ENCODE data around the gene FPGS. TPM values are rescaled to one million over a fixed set of nuclear protein-coding genes. Genes with fewer than 3 reads are reported as not detected.
A peak's percentile ranks its signal among the peaks of the same experiment; 100 is the strongest.

The FPGS gene
- total RNA-seq, 1 donor = 98.1 TPM

DNA sequence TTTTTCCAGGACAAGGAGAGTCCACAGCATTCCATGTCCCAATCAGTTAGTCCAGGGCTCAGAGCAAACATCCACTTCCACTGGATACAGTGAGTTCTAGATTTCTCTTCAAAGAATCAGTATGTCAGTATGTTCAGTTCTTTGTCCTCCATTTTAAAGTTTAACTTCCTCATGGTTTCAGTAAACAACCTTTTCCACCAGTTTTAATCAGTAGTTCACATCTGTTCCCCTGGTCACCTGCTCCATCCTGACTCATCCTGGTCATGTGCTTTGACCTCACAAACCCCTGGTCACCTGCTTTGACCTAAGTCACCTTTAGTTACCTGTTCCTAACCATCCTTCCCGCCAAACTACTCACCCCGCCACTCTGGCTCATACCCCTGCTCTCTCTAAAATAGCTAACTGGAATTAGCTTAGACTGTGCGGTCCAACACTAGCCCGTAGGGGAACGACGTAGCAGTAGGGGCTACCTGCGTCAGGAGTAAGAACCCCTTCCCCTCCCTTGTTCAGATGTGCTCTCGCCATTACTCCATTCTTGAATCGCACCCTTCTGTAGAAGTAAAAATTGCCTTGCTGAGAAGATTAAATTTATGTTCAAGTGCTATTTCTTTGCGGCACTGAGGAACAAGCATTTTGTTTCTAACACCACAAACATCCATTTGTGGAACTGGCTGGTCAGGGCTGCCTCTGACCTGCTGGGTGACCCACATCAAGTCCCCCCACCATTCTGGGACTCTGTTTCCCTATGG, 46.2 kb downstream of the FPGS start:
- Histone ChIP-seq H2AFZ (ENCODE audit: low read length) (no peak overlapping the region), H3K4me3 (ENCODE audit: insufficient read depth, low read length) (no peak overlapping the region), H4K20me1 (ENCODE audit: insufficient read depth, low read length) (peaks cover 24% of the 10 kb centered on the region), H3K27ac (ENCODE audit: low read depth, low read length) (no peak overlapping the region), H3K36me3 (ENCODE audit: insufficient read depth, low read length) (peaks cover 53% of the 10 kb centered on the region), H3K27me3 (ENCODE audit: insufficient read depth, low read length) (no peaks in the 10 kb centered on the region), H3K79me2 (ENCODE audit: insufficient read depth, low read length) (peaks cover 97% of the 10 kb centered on the region), H3K4me2 (ENCODE audit: insufficient read depth, low read length) (no peak overlapping the region), H3K4me1 (ENCODE audit: insufficient read depth, low read length) (peaks cover 58% of the 10 kb centered on the region), H3K9me3 (ENCODE audit: low read depth, low read length) (peaks cover 7% of the 10 kb centered on the region)
- TF ChIP-seq, protein P1, sequence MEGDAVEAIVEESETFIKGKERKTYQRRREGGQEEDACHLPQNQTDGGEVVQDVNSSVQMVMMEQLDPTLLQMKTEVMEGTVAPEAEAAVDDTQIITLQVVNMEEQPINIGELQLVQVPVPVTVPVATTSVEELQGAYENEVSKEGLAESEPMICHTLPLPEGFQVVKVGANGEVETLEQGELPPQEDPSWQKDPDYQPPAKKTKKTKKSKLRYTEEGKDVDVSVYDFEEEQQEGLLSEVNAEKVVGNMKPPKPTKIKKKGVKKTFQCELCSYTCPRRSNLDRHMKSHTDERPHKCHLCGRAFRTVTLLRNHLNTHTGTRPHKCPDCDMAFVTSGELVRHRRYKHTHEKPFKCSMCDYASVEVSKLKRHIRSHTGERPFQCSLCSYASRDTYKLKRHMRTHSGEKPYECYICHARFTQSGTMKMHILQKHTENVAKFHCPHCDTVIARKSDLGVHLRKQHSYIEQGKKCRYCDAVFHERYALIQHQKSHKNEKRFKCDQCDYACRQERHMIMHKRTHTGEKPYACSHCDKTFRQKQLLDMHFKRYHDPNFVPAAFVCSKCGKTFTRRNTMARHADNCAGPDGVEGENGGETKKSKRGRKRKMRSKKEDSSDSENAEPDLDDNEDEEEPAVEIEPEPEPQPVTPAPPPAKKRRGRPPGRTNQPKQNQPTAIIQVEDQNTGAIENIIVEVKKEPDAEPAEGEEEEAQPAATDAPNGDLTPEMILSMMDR (IDR thresholded peaks at IDR 0.05; ENCODE audit: extremely low read depth, low read depth, low read length) = no peak
- no peak for DNase-seq (ENCODE audit: insufficient read length, low spot score, missing footprints)

DNA sequence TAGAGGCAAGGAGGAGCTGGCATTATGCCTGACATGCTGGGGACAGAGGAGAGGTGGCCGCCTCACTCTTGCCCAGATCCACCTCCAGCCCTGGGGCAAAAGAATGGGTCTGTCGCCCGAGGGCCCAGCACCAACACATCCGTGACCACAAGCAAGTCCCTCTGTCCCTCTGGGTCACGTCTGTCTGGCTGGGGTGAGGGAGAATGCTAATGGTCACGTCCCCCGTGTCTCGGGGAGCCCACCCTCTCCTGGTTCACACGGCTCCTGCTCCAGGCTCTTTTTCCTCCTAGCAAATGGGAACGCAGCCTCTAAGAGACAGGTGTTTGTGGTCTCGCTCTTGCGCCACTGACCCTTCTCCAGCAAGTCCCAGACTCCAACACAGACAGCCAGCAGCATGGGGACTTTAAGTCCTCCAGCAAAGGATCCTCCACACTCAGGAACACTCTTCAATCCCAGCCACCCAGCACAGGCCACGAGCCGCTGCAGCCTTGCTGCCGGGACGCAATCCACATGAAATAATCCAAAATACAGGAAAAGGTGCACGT, 47.7 kb downstream of the FPGS start:
- peaks cover 53% of the 10 kb centered on the region for H3K36me3 ChIP-seq (ENCODE audit: insufficient read depth, low read length)
- H3K9me3 ChIP-seq (ENCODE audit: low read depth, low read length) = peaks cover 7% of the 10 kb centered on the region
- peak overlapping the region; percentile 21 for H3K4me2 ChIP-seq (ENCODE audit: insufficient read depth, low read length)
- peaks cover 92% of the 10 kb centered on the region for H3K79me2 ChIP-seq (ENCODE audit: insufficient read depth, low read length)
- H2AFZ ChIP-seq (ENCODE audit: low read length) = no peak overlapping the region
- H3K4me3 ChIP-seq (ENCODE audit: insufficient read depth, low read length) = peak overlapping the region; percentile 17
- DNase-seq (ENCODE audit: insufficient read length, low spot score, missing footprints) = peak; percentile 35
- peaks cover 25% of the 10 kb centered on the region for H4K20me1 ChIP-seq (ENCODE audit: insufficient read depth, low read length)
- peaks cover 48% of the 10 kb centered on the region for H3K4me1 ChIP-seq (ENCODE audit: insufficient read depth, low read length)
- H3K27me3 ChIP-seq (ENCODE audit: insufficient read depth, low read length) = no peaks in the 10 kb centered on the region
- no peak overlapping the region for H3K27ac ChIP-seq (ENCODE audit: low read depth, low read length)
- TF ChIP-seq, protein P1 (IDR thresholded peaks at IDR 0.05; ENCODE audit: extremely low read depth, low read depth, low read length) = no peak

DNA sequence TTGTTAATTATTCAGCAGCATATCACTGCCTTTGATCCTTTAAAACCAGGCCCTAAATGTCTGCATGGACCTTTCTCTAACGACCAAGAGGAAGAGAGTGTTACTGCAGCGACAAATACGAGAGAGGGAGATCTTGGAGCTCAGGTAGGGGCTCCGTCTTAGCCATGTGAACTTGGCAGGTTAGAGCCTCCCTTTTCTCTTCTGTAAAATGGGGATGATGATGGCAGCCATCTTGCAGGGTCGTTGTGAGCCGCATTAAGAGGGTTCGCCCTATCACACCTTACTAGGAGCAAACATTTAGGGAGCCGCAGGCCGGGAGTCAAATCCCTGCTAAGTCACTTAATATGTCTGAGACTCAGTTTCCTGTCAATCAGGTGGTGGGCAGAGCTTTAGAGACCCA, 50.1 kb downstream of the FPGS start:
- H3K79me2 ChIP-seq (ENCODE audit: insufficient read depth, low read length) = peaks cover 67% of the 10 kb centered on the region
- H3K9me3 ChIP-seq (ENCODE audit: low read depth, low read length) = peaks cover 7% of the 10 kb centered on the region
- peak; percentile 53 for DNase-seq (ENCODE audit: insufficient read length, low spot score, missing footprints)
- peak overlapping the region; percentile 90 for H3K4me3 ChIP-seq (ENCODE audit: insufficient read depth, low read length)
- H3K36me3 ChIP-seq (ENCODE audit: insufficient read depth, low read length) = peaks cover 47% of the 10 kb centered on the region
- H3K4me2 ChIP-seq (ENCODE audit: insufficient read depth, low read length) = peak overlapping the region; percentile 81
- H3K4me1 ChIP-seq (ENCODE audit: insufficient read depth, low read length) = peaks cover 28% of the 10 kb centered on the region
- H3K27ac ChIP-seq (ENCODE audit: low read depth, low read length) = peak overlapping the region; percentile 65
- TF ChIP-seq, protein P1 (IDR thresholded peaks at IDR 0.05; ENCODE audit: extremely low read depth, low read depth, low read length) = no peak
- no peak overlapping the region for H2AFZ ChIP-seq (ENCODE audit: low read length)
- H3K27me3 ChIP-seq (ENCODE audit: insufficient read depth, low read length) = no peaks in the 10 kb centered on the region
- H4K20me1 ChIP-seq (ENCODE audit: insufficient read depth, low read length) = peaks cover 18% of the 10 kb centered on the region

Measured in osteoblast (primary cell).